Mesothelial cell of epicardium (in vitro differentiated cells): Measurements from ENCODE around the gene SRSF4. TPM values are rescaled to one million over a fixed set of nuclear protein-coding genes. Genes with fewer than 3 reads are reported as not detected.
"Not testable (repeated sequence)": the region's sequence is repeated elsewhere in the genome, so short reads cannot be mapped to it uniquely, and the experiment has no call there.

Experiments
- DNase-seq, 2 experiments: peaks; one replicate each; pipeline ENCODE4 v3.0.0; 2021; ENCODE audit warnings: low spot score in 2 of 2; ENCODE audit not compliant: unreplicated experiment in 2 of 2
- H3K27ac Mint-ChIP-seq: 2 replicates; pipeline ENCODE4 v1.8.0; 2021; ENCODE audit warnings: mixed read lengths
- H3K27me3 Mint-ChIP-seq: 2 replicates; pipeline ENCODE4 v1.8.0; 2021; ENCODE audit warnings: low read depth, mixed read lengths
- H3K36me3 Mint-ChIP-seq: 2 replicates; pipeline ENCODE4 v1.8.0; 2021; ENCODE audit warnings: mixed read lengths
- H3K4me1 Mint-ChIP-seq: 2 replicates; pipeline ENCODE4 v1.8.0; 2021; ENCODE audit warnings: mixed read lengths
- H3K4me3 Mint-ChIP-seq: 2 replicates; pipeline ENCODE4 v1.8.0; 2021; ENCODE audit warnings: mild to moderate bottlenecking, moderate library complexity, mixed read lengths
- H3K9me3 Mint-ChIP-seq: 2 replicates; pipeline ENCODE4 v1.8.0; 2021; ENCODE audit warnings: mixed read lengths
- CTCF ChIP-seq: fragments of 200-600 bp; sonication (generic); IDR thresholded peaks from one replicate; pipeline ENCODE4 v1.5.0; 2021; ENCODE audit warnings: antibody characterized with exemption; ENCODE audit not compliant: unreplicated experiment
- total RNA-seq: library from RNA; stranded (reverse); gene quantifications from 3 replicates; pipeline ENCODE4 v1.2.1, GENCODE V29; 2021

Gene SRSF4
- total RNA-seq, 1 donor from 2014 or later = 105 TPM

GRCh38 chr1:29142714-29143113 lies 39.0 kb downstream of the SRSF4 start:
- no peaks in the 10 kb centered on the region for H3K9me3 Mint-ChIP-seq

GRCh38 chr1:29136391-29136915 lies 45.2 kb downstream of the SRSF4 start:
- no peak for TF ChIP-seq CTCF
- H3K36me3 Mint-ChIP-seq = no peaks in the 10 kb centered on the region
- H3K4me1 Mint-ChIP-seq = peaks cover 10% of the 10 kb centered on the region
- no peaks in the 10 kb centered on the region for H3K27me3 Mint-ChIP-seq
- no peaks in the 10 kb centered on the region for H3K9me3 Mint-ChIP-seq
- H3K4me3 Mint-ChIP-seq = no peak overlapping the region
- H3K27ac Mint-ChIP-seq = peak overlapping the region; percentile 39
- DNase-seq = no peak

More at GRCh38 chr1:29142714-29143113, 39.0 kb downstream of the SRSF4 start:
- no peak for TF ChIP-seq CTCF
- Mint-ChIP-seq H3K4me1 (peaks cover 8% of the 10 kb centered on the region), H3K27ac (peak overlapping the region; percentile 5), H3K4me3 (no peak overlapping the region), H3K27me3 (no peaks in the 10 kb centered on the region), H3K36me3 (peaks cover 31% of the 10 kb centered on the region)
- DNase-seq = no peak

- no peak overlapping the region for H3K4me3 Mint-ChIP-seq
- TF ChIP-seq CTCF = no peak
- no peaks in the 10 kb centered on the region for H3K27me3 Mint-ChIP-seq
- peaks cover 10% of the 10 kb centered on the region for H3K4me1 Mint-ChIP-seq
- no peak overlapping the region for H3K27ac Mint-ChIP-seq
- no peaks in the 10 kb centered on the region for H3K9me3 Mint-ChIP-seq
- DNase-seq = no peak
- no peaks in the 10 kb centered on the region for H3K36me3 Mint-ChIP-seq
Observed at GRCh38 chr1:29134695-29135028, 47.0 kb downstream of the SRSF4 start.

- Mint-ChIP-seq H3K27ac (no peak overlapping the region), H3K9me3 (no peaks in the 10 kb centered on the region), H3K4me3 (no peak overlapping the region), H3K27me3 (no peaks in the 10 kb centered on the region), H3K4me1 (peaks cover 10% of the 10 kb centered on the region), H3K36me3 (no peaks in the 10 kb centered on the region)
- TF ChIP-seq CTCF = no peak
- DNase-seq = no peak
Observed at GRCh38 chr1:29133861-29134694, 47.6 kb downstream of the SRSF4 start.

- H3K4me1 Mint-ChIP-seq, H3K27ac Mint-ChIP-seq, DNase-seq, H3K27me3 Mint-ChIP-seq, H3K36me3 Mint-ChIP-seq, H3K4me3 Mint-ChIP-seq, H3K9me3 Mint-ChIP-seq: not testable (repeated sequence)
Observed at GRCh38 chr1:29131056-29131455, 50.6 kb downstream of the SRSF4 start.

- TF ChIP-seq CTCF = no peak
- Mint-ChIP-seq H3K4me1 (peaks cover 18% of the 10 kb centered on the region), H3K4me3 (no peak overlapping the region), H3K27me3 (no peaks in the 10 kb centered on the region), H3K9me3 (no peaks in the 10 kb centered on the region), H3K36me3 (no peaks in the 10 kb centered on the region), H3K27ac (no peak overlapping the region)
- DNase-seq = no peak
Observed at GRCh38 chr1:29129916-29130315, 51.8 kb downstream of the SRSF4 start.
